H4 (cell line): ENCODE data around the gene SEC14L2. TPM values are rescaled to one million over a fixed set of nuclear protein-coding genes. Genes with fewer than 3 reads are reported as not detected.
A peak's percentile ranks its signal among the peaks of the same experiment; 100 is the strongest.
"Not testable (repeated sequence)": the region's sequence is repeated elsewhere in the genome, so short reads cannot be mapped to it uniquely, and the experiment has no call there.

Experiments
- DNase-seq: peaks from one replicate; pipeline ENCODE4 v3.0.0-alpha.2; 2015; ENCODE audit warnings: low spot score
- total RNA-seq: library from RNA; depleted of rRNA; stranded (reverse); fragments of >200 nt; shearing (Covaris generic); gene quantifications from 2 replicates; pipeline ENCODE4 v1.2.3, GENCODE V29; 2014

The SEC14L2 gene
- total RNA-seq, 1 experiment from 2014 or later, result 7.8 TPM

DNA sequence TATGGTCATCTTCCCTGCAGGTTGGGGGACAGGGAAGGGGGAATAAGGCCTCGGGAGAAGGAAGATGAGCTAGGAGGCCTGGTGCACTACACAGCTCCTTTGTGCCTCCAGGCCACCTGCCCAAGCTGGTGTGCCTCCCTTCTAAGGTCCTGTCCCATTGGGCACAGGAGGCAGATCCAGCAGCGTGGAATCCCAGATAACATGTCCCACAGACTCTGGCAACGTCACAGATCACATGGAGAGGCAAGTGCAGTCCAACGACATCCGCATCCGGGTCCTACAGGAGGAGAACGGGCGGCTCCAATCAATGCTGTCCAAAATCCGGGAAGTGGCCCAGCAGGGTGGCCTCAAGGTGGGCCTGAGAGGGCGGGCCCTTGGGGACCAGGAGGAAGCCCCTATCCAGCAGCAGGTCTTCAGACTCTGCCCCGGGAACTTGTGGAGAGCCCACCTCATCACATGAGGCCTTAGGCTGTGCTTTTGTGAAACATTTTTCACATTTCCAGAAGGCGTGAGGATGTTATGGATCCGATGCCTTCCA lies 21.4 kb upstream of the SEC14L2 start:
- no peak for DNase-seq

- no peak for DNase-seq
Measured at GRCh38 chr22:30380011-30380410, 16.8 kb upstream of the SEC14L2 start.

DNA sequence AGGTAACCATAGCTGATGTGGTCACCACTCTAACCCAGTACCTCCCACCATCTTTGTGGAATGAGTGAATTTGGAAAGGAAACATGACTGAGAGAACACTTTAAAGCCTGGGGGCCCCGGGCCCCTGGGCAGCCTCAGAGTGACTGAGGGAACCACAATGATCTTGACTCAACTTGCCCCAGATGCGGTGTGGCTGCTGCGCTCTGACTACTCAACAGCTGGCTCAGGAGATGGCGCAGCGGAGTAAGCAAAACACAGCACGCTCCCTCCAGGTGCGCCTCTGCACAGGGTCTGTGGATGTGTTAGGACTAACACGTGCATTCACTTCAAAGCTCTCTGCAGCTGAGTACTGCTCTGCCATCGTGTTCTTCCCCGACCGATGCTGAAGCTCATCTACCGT lies 15.6 kb upstream of the SEC14L2 start:
- no peak for DNase-seq

DNA sequence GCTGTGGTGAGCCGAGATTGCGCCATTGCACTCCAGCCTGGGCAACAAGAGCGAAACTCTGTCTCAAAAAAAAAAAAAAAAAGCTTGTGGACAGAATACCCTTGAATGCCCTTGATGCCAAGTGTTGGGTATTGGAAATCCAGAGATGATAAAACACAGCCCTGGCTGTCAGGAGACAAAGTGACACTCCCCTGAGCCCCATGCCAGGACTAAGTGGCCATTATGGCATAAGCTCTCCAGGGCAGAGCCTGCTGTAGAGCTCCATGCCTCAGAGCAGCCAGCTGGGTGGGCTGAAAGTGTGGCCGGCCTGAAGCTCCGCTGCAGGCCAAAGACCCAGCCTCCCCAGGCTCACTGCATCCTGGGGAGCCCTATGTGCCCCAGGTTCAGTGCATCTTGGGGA lies 14.5 kb upstream of the SEC14L2 start:
- no peak for DNase-seq

GRCh38 chr22:30383061-30383460 lies 13.8 kb upstream of the SEC14L2 start:
- DNase-seq, result no peak

DNA sequence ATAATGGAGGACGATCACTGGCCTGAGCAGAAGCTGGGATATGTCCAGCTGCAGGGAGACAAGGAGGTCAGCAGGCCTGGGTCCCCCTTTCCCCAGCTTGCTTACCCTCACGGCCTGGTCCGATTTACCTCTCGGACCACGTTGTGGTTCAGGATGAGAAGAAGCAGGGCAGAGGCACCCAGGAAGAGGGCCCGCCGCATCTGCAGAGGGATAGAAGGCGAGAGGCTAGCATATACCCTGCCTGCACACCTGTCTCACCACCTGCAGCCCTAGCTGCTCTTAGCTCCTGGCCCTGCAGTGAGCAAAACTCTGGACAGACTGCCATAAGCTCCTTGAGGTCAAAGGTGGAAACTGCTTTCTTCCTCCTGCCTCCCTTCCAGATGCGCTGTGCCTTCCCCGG lies 10.9 kb upstream of the SEC14L2 start:
- no peak for DNase-seq

- no peak for DNase-seq
Measured at GRCh38 chr22:30386608-30386959, 10.2 kb upstream of the SEC14L2 start.

DNA sequence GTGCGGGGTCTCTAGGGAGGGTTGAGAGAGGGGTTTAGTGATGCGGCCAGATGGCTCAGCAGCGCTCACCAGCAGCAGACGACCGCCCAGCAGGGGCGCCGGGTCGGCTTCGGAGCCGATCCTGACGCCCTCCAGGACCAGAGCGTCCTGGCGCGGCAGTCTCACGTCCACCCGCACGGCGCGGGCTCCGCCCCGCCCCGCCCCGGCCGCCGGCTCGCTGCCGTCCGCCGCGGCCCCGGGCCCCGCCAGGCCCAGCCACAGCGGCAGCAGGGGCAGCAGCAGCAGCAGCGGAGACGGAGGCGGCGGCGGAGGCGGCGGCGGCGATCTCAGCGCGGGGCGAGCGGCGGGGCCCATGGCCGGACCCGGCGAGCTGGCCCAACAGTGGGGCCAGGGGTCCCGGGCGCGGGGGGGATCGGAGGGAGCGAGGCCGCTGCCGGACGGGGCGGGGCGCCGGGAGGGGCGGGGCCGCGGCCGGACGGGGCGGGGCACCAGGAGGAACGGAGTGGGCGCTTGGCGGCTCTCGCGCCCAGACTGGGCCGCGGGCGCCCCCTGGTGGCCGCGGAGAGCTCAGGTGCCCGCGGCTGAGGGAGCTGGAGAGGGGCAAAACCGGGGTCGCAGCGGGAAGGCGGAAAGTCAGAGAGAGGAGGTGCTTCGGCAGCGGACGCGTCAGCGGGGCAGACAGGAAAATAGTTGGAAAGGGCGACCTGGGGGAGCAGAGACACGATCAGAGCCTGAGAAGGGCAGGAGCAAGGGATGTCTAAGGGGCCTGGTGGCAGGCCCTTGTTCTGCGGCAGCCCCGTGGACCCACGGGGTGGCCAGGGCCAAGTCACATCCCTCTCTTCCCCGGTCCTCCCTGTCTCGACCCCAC lies 9.6 kb upstream of the SEC14L2 start, which contains the start of gene RNF215:
TSS of gene RNF215 (minus strand) at position 452 of the 868 bp plus-strand sequence. CDS start at position 354, 98 bp downstream.
- peak; percentile 26 for DNase-seq

GRCh38 chr22:30390974-30391691 lies 5.7 kb upstream of the SEC14L2 start:
- peak; percentile 62 for DNase-seq

DNA sequence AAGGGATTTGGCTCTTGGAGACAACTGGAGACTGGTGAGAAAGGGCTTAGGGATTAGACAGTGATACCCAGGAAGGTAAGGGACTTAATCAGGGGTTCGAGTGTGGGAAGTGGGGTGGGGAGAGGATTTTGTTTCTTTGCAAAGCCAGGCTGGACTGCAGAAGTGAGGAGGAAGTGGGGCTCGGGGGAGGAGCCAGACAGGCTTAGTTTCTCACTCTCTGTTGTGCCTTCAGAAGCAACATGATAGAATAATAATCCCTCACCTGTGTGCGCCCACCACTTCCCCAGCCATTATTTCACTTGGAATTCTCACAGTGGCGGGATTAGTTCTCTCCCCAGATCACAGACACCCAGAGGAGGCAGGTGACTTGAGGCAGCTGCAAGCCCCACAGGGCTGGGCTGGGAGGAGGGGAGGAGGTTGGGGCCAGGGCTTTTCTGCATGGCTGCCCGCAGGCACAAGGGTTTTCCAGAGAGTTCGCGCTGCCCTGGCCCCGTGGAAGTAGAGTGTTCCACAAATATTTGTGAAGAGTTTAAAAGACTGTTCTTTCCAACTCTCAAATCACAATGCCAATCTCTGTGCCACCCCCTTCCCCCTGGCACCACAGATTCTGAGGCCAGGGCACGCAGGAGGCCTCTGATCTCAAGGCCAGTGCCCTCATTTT lies 4.0 kb upstream of the SEC14L2 start:
- no peak for DNase-seq

GRCh38 chr22:30393322-30393680 lies 3.5 kb upstream of the SEC14L2 start:
- DNase-seq, result no peak

GRCh38 chr22:30393885-30394284 lies 2.9 kb upstream of the SEC14L2 start:
- DNase-seq, result no peak

DNA sequence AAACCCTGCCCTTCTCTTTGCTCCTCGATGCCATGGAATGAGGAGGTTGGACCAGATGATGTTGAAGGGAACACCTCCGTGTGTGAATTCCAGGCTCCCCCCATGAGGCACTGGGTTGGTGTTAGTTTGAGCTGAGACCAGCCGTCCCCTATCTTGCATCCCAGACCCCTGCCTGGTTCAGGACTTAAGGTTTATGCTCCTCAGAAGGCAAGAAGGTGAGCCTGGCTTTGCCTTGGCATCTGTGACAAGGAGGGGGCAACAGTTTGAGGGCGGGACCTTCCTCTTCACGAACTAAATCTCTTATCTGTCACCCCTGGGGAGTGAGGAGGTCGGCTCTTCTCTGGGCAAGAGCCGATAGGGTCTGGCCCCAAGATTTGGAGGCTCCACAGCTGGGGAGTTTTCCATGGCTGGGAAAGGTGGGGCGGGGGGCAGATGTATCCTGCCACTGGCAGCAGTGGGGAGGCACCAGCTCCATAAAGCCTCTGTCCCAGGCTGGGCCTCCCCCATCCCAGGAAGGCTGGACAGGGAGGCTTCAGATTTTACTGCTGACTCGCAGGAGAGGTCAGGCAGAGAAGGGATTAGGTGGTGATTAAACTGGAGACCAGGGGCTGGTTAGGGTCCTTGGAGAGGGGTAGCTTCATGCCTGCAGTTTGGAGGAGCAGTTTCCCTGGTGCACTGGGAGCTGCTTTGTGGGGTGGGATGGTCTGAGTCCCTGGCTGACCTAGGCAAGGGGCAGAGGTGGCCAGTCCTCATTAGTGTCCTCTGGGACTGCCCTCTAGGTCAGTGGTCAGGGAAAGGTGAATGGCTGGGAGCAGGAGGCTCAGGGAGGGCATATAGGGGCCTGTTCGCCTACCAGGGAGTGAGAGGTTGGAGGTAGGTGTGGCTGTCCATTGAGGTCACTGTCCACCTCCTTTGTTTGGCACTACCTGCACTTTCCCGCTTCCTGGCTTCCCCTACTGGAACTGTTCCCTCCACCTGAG lies 1.1 kb downstream of the SEC14L2 start:
- DNase-seq, result no peak

DNA sequence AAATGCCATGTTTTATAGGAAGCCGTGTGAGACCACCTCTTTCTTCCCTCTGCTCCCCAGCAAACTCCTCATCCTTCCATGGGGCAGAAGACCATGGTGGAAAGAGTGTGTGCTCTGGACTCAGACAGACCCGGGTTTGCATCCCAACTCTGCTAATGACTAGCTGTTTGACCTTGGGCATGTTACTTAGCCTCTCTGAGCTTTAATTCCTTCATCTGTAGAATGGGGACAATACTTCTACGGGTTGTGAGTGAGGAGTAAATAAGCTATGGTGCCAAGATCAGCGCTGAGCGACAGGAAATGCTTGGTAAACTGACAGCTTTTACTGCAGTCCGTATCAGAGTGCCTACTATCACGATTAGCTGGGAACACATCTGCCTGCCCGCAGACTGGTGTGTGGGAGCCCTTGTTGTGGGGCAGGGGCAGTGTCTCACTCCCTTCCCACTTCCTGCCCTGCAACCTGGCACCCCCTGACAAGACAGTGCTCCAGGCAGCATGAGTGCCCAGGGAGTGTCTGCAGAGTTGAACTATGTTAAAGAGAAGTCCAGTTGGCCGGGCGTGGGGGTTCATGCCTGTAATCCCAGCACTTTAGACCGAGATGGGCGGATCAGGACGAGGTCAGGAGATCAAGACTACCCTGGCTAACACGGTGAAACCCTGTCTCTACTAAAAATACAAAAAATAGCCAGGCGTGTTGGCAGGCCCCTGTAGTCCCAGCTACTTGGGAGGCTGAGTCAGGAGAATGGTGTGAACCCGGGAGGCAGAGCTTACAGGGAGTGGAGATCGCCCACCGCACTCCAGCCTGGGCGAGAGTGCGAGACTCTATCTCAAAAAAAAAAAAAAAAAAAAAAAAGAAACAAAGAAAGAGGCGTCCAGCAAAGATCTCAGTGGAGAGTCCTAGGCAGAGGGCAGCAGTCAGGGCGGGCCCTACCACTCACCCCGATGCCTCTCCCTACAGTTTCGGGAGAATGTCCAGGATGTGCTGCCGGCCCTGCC lies 2.2 kb downstream of the SEC14L2 start:
- no peak for DNase-seq

- DNase-seq, result no peak
Measured at GRCh38 chr22:30399718-30400117, 2.9 kb downstream of the SEC14L2 start.

- DNase-seq, result no peak
Measured at GRCh38 chr22:30400159-30400558, 3.3 kb downstream of the SEC14L2 start.

DNA sequence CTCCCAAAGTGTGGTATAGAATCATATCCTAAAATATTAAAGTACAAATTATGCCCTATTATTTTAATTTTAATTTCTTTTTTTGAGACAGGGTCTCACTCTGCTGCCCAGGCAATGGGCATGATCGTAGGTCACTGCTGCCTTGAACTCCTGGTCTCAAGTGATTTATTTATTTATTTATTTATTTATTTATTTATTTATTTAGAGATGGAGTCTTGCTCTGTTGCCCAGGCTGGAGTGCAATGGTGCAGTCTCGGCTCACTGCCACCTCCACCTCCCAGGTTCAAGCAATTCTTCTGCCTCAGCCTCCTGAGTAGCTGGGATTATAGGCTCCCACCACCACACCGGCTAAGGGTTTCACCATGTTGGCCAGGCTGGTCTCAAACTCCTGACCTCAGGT lies 4.2 kb downstream of the SEC14L2 start:
- not testable (repeated sequence) for DNase-seq

DNA sequence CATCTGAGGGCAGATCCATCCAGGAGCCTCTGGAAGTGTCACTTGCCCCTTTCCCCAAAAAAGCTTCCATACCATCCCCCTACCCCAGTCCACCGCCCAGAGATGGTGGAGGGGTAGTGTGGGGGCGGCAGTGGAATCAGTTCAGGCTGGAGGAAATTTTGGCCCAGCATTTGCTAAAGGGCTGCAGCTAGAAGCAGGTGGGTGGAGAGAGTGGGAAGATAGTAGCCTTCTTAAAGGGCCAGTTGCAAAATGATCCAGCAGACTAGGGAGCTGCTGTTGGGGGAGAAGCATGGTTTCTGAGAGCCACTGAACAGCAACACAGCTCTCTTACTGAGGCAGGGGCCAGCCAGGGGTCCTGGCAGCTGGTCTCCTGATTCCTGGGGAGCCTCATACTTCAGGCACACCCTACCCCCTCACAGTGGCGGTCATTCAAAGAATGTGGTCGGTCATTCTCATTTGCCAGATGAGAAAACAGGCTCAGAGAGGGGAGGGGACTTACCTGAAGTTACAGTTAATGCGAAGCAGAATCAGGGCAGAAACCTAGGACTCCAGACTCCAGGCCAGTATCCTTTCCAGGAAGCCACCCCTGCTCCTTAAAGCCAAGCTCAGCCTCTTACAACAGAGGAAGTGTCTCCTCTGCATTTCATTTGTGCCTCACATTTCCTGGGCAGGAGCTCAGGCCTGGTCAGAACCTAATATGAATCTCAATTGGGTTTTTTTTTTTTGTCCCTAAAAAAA lies 5.4 kb downstream of the SEC14L2 start:
- DNase-seq, result no peak

GRCh38 chr22:30402766-30403104 lies 5.9 kb downstream of the SEC14L2 start:
- DNase-seq, result not testable (repeated sequence)
